T-helper 17 cell (primary cell): ENCODE results near the gene ZNF883. TPM values are rescaled to one million over a fixed set of nuclear protein-coding genes. Genes with fewer than 3 reads are reported as not detected.

Experiments
- ATAC-seq: fragments of 150-1000 bp; cut with Tn5 transposase; 2 replicates; pipeline ENCODE4 v1.10.0; 2021; ENCODE audit warnings: mild to moderate bottlenecking, moderate library complexity
- DNase-seq, 3 donors: peaks; one replicate each; pipeline versions ENCODE4 v3.0.0 to v3.0.0-alpha.2; 2020 to 2021
- H3K9me3 ChIP-seq: one replicate; pipeline ENCODE4 v1.7.0; 2013; ENCODE audit warnings: low read length, mild to moderate bottlenecking; ENCODE audit not compliant: control insufficient read depth, poor library complexity, severe bottlenecking
- H3K27ac Mint-ChIP-seq: one replicate; pipeline ENCODE4 v1.8.0; 2022; ENCODE audit warnings: mild to moderate bottlenecking, moderate library complexity, mixed read lengths
- H3K27me3 Mint-ChIP-seq: one replicate; pipeline ENCODE4 v1.8.0; 2022; ENCODE audit warnings: mixed read lengths
- H3K36me3 Mint-ChIP-seq: one replicate; pipeline ENCODE4 v1.8.0; 2022; ENCODE audit warnings: low read depth, mixed read lengths
- H3K4me1 Mint-ChIP-seq: one replicate; pipeline ENCODE4 v1.8.0; 2022; ENCODE audit warnings: mild to moderate bottlenecking, mixed read lengths
- H3K4me3 Mint-ChIP-seq: one replicate; pipeline ENCODE4 v1.8.0; 2022; ENCODE audit warnings: mild to moderate bottlenecking, moderate library complexity, mixed read lengths
- total RNA-seq, 4 donors: library from RNA in 2 of 4; stranded (reverse) in 2 of 4; gene quantifications; one replicate each; pipeline ENCODE4 v1.2.3 and lab custom pipeline; 2022 to 2026

Gene ZNF883
- total RNA-seq, 2 donors from 2014 or later: 1.3 TPM; not detected in 1

DNA sequence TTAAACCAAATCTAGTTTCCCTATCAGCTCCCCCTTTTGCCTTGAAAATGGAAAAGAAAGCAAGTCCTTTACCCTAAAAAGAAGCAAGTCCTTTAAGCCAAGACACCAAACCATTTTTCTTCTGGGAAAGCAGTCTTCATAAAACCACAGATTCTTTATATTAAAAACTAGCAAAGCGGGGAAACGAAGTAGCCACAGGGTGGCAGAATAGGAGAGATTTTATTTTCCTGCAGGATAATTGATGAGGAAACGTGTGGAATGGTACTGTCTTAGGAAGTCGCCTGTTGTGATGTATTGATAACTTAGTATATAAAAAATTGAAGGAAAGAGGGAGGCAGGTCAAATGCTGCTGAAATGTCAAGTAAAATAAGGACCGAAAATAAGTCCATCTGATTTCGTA, 41.1 kb downstream of the ZNF883 start:
- no peak for ATAC-seq
- no peaks in the 10 kb centered on the region for H3K9me3 ChIP-seq
- H3K27me3 Mint-ChIP-seq: peaks cover 20% of the 10 kb centered on the region
- H3K36me3 Mint-ChIP-seq: no peaks in the 10 kb centered on the region
- H3K4me3 Mint-ChIP-seq: no peak overlapping the region
- H3K27ac Mint-ChIP-seq: no peak overlapping the region
- DNase-seq: no peak
- H3K4me1 Mint-ChIP-seq: no peaks in the 10 kb centered on the region

DNA sequence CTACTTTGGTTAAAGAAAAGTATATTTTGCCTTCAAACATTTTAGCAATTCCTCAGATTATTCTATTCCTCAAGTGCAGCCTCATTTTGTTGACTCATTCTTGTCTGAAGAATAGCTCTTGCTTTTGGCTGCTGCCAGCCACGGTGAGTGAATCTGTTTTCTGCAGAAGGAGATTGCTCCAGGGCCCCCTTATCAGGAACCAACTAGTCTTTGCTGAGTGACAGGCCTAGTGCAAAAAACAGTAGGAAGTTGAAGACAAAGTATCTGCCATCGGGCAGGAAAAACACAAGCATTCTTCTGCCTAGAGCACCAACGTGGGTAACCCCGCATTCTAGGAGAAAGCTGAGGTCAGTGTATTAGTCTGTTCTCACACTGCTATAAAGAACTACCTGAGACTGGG, 42.3 kb downstream of the ZNF883 start:
- no peaks in the 10 kb centered on the region for H3K9me3 ChIP-seq
- DNase-seq: no peak
- H3K4me3 Mint-ChIP-seq: no peak overlapping the region
- peaks cover 22% of the 10 kb centered on the region for H3K27me3 Mint-ChIP-seq
- no peaks in the 10 kb centered on the region for H3K4me1 Mint-ChIP-seq
- no peaks in the 10 kb centered on the region for H3K36me3 Mint-ChIP-seq
- H3K27ac Mint-ChIP-seq: no peak overlapping the region
- no peak for ATAC-seq

DNA sequence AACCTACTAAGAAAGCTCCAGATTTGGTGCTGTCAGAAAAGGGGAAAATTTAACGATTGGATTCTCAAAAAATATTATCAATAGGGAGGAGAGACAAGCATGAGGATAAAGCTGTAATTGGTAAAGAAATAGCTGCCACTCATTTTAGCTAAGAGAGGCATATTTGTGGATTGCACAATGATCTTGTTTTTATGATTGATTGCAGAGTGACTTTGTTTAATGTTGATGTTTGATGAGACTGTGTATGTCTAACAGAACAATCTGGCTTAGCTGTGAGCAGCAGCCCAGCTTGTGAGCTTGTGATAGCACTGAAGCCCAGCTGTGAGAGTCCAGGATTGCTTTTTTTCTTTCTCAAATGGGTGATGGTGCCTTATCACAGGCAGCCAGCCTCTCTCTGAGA, 56.4 kb downstream of the ZNF883 start:
- H3K27me3 Mint-ChIP-seq: peaks cover 22% of the 10 kb centered on the region
- ATAC-seq: no peak
- H3K27ac Mint-ChIP-seq: no peak overlapping the region
- DNase-seq: no peak
- no peaks in the 10 kb centered on the region for H3K4me1 Mint-ChIP-seq
- no peak overlapping the region for H3K4me3 Mint-ChIP-seq
- no peaks in the 10 kb centered on the region for H3K9me3 ChIP-seq
- H3K36me3 Mint-ChIP-seq: no peaks in the 10 kb centered on the region

DNA sequence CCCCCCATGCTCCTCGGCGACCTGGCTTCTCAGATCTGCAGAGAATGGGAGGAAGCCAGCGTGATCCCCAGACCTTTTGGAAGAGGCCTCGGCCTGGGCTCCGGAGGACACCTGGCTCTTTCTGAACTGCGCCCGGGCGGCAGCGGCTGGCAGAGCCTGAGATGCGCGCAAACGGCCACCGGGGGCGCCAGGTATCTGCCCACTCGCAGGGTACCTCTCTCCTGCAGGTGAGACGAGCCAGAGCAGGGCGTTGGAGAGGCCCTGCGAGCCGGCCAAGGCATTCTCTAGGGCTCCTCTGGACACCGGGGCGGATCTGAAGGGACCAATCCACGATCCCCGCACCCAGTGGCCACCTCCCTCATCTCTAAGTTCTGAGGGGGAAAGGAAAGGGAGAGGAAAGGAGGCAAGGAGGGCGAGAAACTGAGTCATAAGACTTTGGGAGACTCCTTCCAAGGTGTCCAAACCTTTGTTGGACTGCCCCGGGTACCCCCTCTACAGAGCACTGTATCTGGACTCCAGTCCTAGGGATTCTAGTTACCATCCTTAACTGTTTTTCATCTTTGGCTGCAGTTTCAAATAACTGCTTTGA, 66.3 kb downstream of the ZNF883 start:
- H3K4me1 Mint-ChIP-seq: no peaks in the 10 kb centered on the region
- H3K36me3 Mint-ChIP-seq: no peaks in the 10 kb centered on the region
- DNase-seq: no peak
- no peak for ATAC-seq
- no peaks in the 10 kb centered on the region for H3K9me3 ChIP-seq
- peaks cover 18% of the 10 kb centered on the region for H3K27me3 Mint-ChIP-seq
- no peak overlapping the region for H3K27ac Mint-ChIP-seq
- no peak overlapping the region for H3K4me3 Mint-ChIP-seq

DNA sequence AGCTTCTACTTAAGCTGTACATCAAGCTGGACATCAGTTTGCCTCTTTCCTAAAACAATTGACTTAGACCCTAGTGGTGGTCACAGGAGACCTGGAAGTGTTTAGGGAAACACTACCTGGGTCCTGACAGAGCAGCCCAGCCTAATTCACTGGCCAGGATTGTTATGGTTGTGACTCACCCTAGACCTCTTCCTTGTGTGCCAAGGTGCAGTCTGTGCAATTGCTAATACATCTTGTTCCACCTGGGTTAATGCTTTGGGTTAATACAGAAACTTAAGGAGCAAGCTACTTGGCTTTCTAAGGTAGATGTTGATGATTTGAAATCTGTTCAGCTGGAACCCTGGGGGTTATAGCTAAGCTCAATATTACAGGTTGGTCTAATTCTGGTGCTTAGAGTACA, 72.6 kb downstream of the ZNF883 start:
- H3K9me3 ChIP-seq: no peaks in the 10 kb centered on the region
- no peak for ATAC-seq
- no peak overlapping the region for H3K4me3 Mint-ChIP-seq
- no peak overlapping the region for H3K27ac Mint-ChIP-seq
- H3K4me1 Mint-ChIP-seq: no peaks in the 10 kb centered on the region
- H3K27me3 Mint-ChIP-seq: peaks cover 40% of the 10 kb centered on the region
- H3K36me3 Mint-ChIP-seq: no peaks in the 10 kb centered on the region
- no peak for DNase-seq

DNA sequence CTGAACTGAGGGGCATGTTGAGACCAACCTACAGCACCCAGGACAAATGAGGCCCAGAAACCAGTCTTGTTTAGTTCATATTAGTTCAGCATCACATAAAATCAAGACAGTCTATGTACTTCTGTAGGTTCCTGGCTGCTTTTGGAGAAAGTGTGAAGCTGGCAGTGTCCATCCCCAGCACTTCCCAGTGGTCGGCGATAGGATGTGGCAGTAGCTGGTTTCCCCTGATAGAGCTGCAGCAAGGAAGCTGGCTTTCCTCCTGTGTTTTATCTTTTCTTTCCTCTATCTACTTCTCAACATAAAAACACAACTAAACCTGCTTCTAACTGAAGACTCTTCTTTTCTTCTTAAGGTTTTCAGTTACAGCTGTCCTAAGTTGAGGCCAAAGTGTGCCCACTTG, 78.3 kb downstream of the ZNF883 start:
- ATAC-seq (no peak), DNase-seq (no peak)
- Mint-ChIP-seq H3K27me3 (peaks cover 34% of the 10 kb centered on the region), H3K27ac (no peak overlapping the region), H3K4me3 (no peak overlapping the region), H3K4me1 (no peaks in the 10 kb centered on the region), H3K36me3 (no peaks in the 10 kb centered on the region)
- H3K9me3 ChIP-seq: no peaks in the 10 kb centered on the region

DNA sequence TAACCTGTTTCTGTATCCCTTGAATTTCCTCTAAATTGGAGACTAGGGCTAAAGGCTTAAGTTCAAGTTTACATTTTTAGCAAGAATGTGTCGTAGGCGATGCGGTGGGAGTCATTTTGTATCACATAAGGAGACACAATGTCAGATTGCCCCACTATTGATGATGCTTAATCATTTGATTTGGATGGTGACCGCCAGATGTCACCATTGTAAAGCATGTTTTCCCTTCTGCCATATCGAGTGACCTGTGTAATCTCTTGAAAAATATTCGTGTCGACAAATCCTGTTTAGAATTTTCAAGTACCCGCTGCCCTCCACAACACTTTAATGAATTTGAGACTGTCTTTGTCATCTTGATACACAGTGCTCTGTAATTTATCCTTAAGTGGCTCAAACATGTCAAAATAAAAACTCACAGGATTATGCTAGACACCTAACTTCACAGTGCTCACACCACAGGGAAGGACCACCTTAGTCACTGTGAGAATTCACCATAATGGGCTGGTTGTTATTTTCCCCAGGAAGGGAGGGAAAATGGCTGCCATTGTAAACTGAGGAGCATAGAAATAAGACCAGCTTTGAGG, 86.8 kb downstream of the ZNF883 start:
- Mint-ChIP-seq H3K4me3 (no peak overlapping the region), H3K27ac (no peak overlapping the region), H3K27me3 (peaks cover 53% of the 10 kb centered on the region), H3K36me3 (peaks cover 2% of the 10 kb centered on the region), H3K4me1 (peaks cover 2% of the 10 kb centered on the region)
- no peak for DNase-seq
- H3K9me3 ChIP-seq: no peaks in the 10 kb centered on the region
- ATAC-seq: no peak

DNA sequence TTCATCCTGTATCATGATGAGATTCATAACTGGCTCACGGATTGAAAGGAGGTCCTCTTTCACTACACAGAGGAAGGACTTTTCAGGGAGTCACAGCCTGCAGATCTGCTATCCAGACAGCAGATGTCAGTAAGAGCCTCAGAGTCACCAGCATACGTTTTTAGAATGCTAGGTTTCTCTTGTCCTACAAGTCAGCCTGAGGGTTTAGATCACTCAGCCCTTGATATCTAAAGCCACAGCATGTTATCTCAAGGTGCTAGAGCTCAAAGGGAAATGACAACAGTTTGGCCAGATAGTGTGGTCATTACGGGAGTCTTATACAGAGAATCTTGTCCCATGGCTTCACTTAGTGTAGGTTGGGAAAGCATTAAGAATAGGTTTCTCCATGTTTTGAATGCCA, 90.4 kb downstream of the ZNF883 start:
- H3K9me3 ChIP-seq: no peaks in the 10 kb centered on the region
- Mint-ChIP-seq H3K27me3 (peaks cover 70% of the 10 kb centered on the region), H3K4me3 (no peak overlapping the region), H3K27ac (no peak overlapping the region), H3K36me3 (peaks cover 2% of the 10 kb centered on the region), H3K4me1 (peaks cover 2% of the 10 kb centered on the region)
- ATAC-seq: no peak
- no peak for DNase-seq

DNA sequence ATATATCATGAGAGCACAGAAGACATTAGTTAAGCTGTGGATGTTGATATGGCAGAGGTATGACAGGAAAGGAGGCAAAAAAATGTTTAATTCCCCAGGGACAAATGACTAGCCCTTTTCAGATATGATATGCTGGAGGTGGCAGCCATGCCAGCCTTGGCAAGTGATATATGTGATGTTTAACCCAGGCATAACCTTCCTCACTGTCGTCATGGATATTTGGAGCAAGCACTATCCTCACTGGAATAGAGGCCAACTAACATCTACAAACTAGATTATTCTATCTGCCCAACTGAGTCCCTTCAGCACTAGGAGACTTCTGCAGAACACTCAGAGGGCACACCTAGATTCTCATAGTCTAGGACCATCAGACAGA, 94.0 kb downstream of the ZNF883 start:
- H3K4me3 Mint-ChIP-seq: no peak overlapping the region
- DNase-seq (no peak), ATAC-seq (no peak)
- no peaks in the 10 kb centered on the region for H3K9me3 ChIP-seq
- H3K4me1 Mint-ChIP-seq: peaks cover 2% of the 10 kb centered on the region
- no peaks in the 10 kb centered on the region for H3K36me3 Mint-ChIP-seq
- no peak overlapping the region for H3K27ac Mint-ChIP-seq
- peaks cover 65% of the 10 kb centered on the region for H3K27me3 Mint-ChIP-seq

DNA sequence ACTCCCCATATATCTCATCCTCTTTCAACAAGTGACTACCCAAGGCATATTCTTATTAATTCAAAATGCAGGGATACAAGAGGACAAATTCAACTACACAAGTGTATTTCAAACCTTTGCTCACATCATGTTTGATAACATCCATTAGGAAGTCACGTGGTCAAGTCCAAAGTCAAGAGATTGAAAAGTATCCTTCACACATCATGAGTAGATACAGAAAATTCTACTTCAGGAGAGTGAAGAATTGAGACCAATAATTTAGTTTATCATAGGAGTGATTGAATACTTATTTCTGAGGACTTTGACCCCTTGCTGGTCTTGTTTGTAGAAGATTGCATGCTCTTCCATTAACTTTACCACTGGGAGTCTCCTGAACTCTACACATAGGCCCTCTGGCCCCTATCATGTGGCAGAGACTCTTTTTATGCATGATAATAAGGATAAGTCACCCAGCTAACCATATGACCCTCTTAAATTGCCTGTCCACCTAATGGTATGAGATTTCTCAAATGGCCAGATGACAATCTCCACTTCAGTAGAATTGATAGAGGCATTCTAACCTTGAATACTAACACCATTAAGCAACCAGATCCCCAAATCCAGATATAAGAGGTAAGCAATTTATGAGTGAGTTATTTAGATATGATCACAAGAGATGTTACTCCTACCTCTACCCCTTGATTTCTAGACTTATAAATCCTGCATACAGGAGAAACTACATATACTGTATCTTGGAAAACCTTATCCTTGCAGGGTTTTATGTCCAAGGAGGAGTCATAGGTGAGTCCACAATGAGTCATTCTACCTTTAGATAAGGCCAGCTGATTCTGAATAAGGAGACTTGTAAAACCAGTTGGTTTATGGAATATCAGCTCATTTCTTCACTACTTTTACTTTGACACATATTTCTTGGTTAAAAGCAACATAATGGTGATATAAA, 94.7 kb downstream of the ZNF883 start:
- no peaks in the 10 kb centered on the region for H3K36me3 Mint-ChIP-seq
- ATAC-seq (no peak), DNase-seq (no peak)
- peaks cover 63% of the 10 kb centered on the region for H3K27me3 Mint-ChIP-seq
- H3K4me1 Mint-ChIP-seq: peaks cover 2% of the 10 kb centered on the region
- no peak overlapping the region for H3K4me3 Mint-ChIP-seq
- no peak overlapping the region for H3K27ac Mint-ChIP-seq
- no peaks in the 10 kb centered on the region for H3K9me3 ChIP-seq

DNA sequence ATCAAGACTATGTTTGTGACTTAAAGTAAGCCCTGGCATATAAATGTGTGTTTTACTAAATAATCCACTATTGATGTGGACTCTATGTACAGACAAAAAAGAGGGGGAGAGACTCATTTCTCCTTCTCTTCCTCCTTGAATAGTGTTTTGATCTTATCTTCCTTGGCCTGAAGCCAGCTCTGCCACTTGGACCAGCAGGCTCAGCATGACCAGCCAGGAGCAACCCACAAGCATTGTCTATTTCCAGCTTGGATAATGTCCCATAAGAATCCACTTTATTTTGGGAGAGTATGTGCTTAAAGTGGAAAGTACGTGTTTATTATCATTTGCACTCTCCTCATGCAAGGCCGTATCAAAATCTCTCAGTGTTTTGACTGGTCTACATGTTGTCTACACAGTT, 97.5 kb downstream of the ZNF883 start:
- no peaks in the 10 kb centered on the region for H3K4me1 Mint-ChIP-seq
- ATAC-seq: no peak
- no peak overlapping the region for H3K27ac Mint-ChIP-seq
- no peaks in the 10 kb centered on the region for H3K9me3 ChIP-seq
- H3K4me3 Mint-ChIP-seq: no peak overlapping the region
- peaks cover 58% of the 10 kb centered on the region for H3K27me3 Mint-ChIP-seq
- no peaks in the 10 kb centered on the region for H3K36me3 Mint-ChIP-seq
- no peak for DNase-seq

DNA sequence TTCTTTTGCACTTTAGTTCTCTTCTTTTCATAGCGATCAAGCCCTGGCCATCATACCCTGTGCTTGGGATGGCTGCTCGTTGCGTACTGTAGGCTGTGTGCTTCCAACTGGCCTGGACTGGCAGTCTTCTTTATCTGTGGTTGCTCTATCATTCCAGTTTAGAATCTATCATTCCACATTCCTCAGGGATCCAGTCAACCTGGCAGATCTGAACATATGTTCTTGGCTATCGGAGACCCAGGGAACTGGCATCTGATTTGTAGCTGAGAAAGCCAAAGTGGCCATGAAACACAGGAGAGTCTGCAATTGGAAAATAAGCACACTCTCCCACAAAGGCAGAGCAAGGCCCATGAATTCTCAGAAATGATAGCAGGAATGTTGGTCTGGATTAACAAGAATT, 98.7 kb downstream of the ZNF883 start:
- no peak for ATAC-seq
- Mint-ChIP-seq H3K27ac (no peak overlapping the region), H3K27me3 (peaks cover 48% of the 10 kb centered on the region), H3K4me1 (no peaks in the 10 kb centered on the region), H3K4me3 (no peak overlapping the region), H3K36me3 (no peaks in the 10 kb centered on the region)
- no peaks in the 10 kb centered on the region for H3K9me3 ChIP-seq
- no peak for DNase-seq

DNA sequence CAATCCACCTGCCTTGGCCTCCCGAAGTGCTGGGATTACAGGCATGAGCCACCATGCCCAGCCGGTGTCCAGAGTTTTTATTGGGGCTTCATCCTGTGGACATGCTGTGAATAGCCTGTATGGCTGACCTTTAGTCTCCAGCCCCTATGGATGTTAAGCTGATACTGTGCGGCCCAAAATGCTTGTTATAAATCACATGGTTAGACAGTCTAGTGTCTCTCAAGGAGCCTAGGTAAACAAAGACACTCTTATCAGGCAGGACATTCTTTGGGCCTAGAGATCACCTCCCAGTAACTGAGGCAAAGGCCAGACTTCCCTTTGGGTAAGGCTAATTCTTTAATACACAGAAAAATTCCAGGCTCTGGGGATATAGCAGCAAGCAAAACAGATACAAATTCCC, 99.4 kb downstream of the ZNF883 start:
- no peaks in the 10 kb centered on the region for H3K36me3 Mint-ChIP-seq
- peaks cover 41% of the 10 kb centered on the region for H3K27me3 Mint-ChIP-seq
- H3K9me3 ChIP-seq: no peaks in the 10 kb centered on the region
- no peak overlapping the region for H3K4me3 Mint-ChIP-seq
- H3K4me1 Mint-ChIP-seq: no peaks in the 10 kb centered on the region
- no peak overlapping the region for H3K27ac Mint-ChIP-seq
- DNase-seq: no peak
- ATAC-seq: no peak
